ENCODE data around the gene ABHD14A. TPM values are rescaled to one million over a fixed set of nuclear protein-coding genes. Genes with fewer than 3 reads are reported as not detected.

The ABHD14A gene
- polyA plus RNA-seq, 1 of the 3 experiments (the other 2 are of a cell fraction): 31.5 TPM

DNA sequence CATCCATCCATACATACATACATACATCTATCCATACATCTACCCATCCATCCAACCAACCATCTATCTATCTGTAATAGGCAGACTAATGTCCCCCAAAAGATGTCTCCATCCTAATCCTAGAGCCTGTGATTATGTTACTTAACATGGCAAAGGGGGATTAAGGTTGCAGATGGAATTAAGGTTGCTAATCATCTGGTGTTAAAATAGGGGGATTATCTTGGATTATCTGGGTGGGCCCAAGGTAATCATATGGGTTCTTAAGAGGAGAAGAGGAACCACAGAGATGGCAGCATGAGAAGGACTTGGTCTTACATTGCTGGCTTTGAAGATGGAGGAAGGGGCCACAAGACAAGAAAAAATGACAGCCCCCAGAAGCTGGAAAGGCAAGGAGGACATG lies 35.6 kb downstream of the ABHD14A start:
- no peaks in the 10 kb centered on the region for H4K20me1 ChIP-seq (ENCODE audit: insufficient read depth)
- H3F3A ChIP-seq (replicated peaks; ENCODE audit: insufficient read depth): no peaks in the 10 kb centered on the region
- no peaks in the 10 kb centered on the region for H3K9me3 ChIP-seq
- H3K27ac ChIP-seq (ENCODE audit: low read depth in 2 of 2, low read length in 1 of 2): no peak overlapping the region; a peak in 1 of 4 replicates
- no peaks in the 10 kb centered on the region for H3K79me2 ChIP-seq (ENCODE audit: insufficient read depth)
- H3K9me2 ChIP-seq: no peaks in the 10 kb centered on the region
- no peak overlapping the region for H2AFZ ChIP-seq (ENCODE audit: low read depth)
- no peak overlapping the region for H3K4me3 ChIP-seq (ENCODE audit: low read depth in 2 of 2, low read length in 1 of 2)
- DNase-seq: no peak
- no peaks in the 10 kb centered on the region for H3K36me3 ChIP-seq (replicated peaks in 1 of 2; ENCODE audit: control insufficient read depth in 1 of 2, insufficient read depth in 2 of 2, low read length in 1 of 2)
- TF ChIP-seq FOXM1 (IDR thresholded peaks at IDR 0.05; ENCODE audit: low read depth): no peak
- TF ChIP-seq POLR2AphosphoS5 (IDR thresholded peaks at IDR 0.05; ENCODE audit: low read depth, low read length): no peak
- TF ChIP-seq MXI1 (IDR thresholded peaks at IDR 0.05; ENCODE audit: low read depth, low read length): no peak
- TF ChIP-seq NRF1 (IDR thresholded peaks at IDR 0.05; ENCODE audit: low read depth, low read length): no peak
- TF ChIP-seq, protein P1, sequence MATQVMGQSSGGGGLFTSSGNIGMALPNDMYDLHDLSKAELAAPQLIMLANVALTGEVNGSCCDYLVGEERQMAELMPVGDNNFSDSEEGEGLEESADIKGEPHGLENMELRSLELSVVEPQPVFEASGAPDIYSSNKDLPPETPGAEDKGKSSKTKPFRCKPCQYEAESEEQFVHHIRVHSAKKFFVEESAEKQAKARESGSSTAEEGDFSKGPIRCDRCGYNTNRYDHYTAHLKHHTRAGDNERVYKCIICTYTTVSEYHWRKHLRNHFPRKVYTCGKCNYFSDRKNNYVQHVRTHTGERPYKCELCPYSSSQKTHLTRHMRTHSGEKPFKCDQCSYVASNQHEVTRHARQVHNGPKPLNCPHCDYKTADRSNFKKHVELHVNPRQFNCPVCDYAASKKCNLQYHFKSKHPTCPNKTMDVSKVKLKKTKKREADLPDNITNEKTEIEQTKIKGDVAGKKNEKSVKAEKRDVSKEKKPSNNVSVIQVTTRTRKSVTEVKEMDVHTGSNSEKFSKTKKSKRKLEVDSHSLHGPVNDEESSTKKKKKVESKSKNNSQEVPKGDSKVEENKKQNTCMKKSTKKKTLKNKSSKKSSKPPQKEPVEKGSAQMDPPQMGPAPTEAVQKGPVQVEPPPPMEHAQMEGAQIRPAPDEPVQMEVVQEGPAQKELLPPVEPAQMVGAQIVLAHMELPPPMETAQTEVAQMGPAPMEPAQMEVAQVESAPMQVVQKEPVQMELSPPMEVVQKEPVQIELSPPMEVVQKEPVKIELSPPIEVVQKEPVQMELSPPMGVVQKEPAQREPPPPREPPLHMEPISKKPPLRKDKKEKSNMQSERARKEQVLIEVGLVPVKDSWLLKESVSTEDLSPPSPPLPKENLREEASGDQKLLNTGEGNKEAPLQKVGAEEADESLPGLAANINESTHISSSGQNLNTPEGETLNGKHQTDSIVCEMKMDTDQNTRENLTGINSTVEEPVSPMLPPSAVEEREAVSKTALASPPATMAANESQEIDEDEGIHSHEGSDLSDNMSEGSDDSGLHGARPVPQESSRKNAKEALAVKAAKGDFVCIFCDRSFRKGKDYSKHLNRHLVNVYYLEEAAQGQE (IDR thresholded peaks at IDR 0.05; ENCODE audit: low read depth, low read length): no peak
- TF ChIP-seq FOXJ3 (CRISPR knock-in tag; IDR thresholded peaks at IDR 0.05): no peak
- no peak for TF ChIP-seq GABPA (IDR thresholded peaks at IDR 0.05; ENCODE audit: low read depth)
- no peak for TF ChIP-seq SIN3A (IDR thresholded peaks at IDR 0.05; ENCODE audit: borderline replicate concordance, low read depth, low read length)
- no peak for TF ChIP-seq TEAD4 (IDR thresholded peaks at IDR 0.05; ENCODE audit: borderline replicate concordance, insufficient read depth)
- TF ChIP-seq, protein P2, sequence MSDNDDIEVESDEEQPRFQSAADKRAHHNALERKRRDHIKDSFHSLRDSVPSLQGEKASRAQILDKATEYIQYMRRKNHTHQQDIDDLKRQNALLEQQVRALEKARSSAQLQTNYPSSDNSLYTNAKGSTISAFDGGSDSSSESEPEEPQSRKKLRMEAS (IDR thresholded peaks at IDR 0.05; ENCODE audit: low read depth): no peak
- TF ChIP-seq EZH2phosphoT487 (IDR thresholded peaks at IDR 0.05; ENCODE audit: borderline replicate concordance, low read depth): no peak
- TF ChIP-seq, protein P3, sequence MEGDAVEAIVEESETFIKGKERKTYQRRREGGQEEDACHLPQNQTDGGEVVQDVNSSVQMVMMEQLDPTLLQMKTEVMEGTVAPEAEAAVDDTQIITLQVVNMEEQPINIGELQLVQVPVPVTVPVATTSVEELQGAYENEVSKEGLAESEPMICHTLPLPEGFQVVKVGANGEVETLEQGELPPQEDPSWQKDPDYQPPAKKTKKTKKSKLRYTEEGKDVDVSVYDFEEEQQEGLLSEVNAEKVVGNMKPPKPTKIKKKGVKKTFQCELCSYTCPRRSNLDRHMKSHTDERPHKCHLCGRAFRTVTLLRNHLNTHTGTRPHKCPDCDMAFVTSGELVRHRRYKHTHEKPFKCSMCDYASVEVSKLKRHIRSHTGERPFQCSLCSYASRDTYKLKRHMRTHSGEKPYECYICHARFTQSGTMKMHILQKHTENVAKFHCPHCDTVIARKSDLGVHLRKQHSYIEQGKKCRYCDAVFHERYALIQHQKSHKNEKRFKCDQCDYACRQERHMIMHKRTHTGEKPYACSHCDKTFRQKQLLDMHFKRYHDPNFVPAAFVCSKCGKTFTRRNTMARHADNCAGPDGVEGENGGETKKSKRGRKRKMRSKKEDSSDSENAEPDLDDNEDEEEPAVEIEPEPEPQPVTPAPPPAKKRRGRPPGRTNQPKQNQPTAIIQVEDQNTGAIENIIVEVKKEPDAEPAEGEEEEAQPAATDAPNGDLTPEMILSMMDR (IDR thresholded peaks at IDR 0.05): no peak
- TF ChIP-seq, protein P4, sequence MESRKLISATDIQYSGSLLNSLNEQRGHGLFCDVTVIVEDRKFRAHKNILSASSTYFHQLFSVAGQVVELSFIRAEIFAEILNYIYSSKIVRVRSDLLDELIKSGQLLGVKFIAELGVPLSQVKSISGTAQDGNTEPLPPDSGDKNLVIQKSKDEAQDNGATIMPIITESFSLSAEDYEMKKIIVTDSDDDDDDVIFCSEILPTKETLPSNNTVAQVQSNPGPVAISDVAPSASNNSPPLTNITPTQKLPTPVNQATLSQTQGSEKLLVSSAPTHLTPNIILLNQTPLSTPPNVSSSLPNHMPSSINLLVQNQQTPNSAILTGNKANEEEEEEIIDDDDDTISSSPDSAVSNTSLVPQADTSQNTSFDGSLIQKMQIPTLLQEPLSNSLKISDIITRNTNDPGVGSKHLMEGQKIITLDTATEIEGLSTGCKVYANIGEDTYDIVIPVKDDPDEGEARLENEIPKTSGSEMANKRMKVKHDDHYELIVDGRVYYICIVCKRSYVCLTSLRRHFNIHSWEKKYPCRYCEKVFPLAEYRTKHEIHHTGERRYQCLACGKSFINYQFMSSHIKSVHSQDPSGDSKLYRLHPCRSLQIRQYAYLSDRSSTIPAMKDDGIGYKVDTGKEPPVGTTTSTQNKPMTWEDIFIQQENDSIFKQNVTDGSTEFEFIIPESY (IDR thresholded peaks at IDR 0.05; ENCODE audit: borderline replicate concordance, low read depth): no peak
- no peak for TF ChIP-seq MEF2A (IDR thresholded peaks at IDR 0.05; ENCODE audit: borderline replicate concordance, low read depth)
- TF ChIP-seq CHD2 (IDR thresholded peaks at IDR 0.05; ENCODE audit: low read length, partially characterized antibody): no peak
- no peak for TF ChIP-seq TAF1 (IDR thresholded peaks at IDR 0.05; ENCODE audit: borderline replicate concordance, low read depth, low read length)
- TF ChIP-seq, protein P5, sequence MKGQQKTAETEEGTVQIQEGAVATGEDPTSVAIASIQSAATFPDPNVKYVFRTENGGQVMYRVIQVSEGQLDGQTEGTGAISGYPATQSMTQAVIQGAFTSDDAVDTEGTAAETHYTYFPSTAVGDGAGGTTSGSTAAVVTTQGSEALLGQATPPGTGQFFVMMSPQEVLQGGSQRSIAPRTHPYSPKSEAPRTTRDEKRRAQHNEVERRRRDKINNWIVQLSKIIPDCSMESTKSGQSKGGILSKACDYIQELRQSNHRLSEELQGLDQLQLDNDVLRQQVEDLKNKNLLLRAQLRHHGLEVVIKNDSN (IDR thresholded peaks at IDR 0.05; ENCODE audit: borderline replicate concordance, low read depth): no peak
- TF ChIP-seq EP300 (IDR thresholded peaks at IDR 0.05; ENCODE audit: borderline replicate concordance in 1 of 2, low read depth in 1 of 2, low read length in 1 of 2): no peak
- TF ChIP-seq RCOR1 (IDR thresholded peaks at IDR 0.05; ENCODE audit: low read length): no peak
- H3K9ac ChIP-seq: no peak overlapping the region
- no peaks in the 10 kb centered on the region for H3K27me3 ChIP-seq (ENCODE audit: insufficient read depth)
- no peak overlapping the region for H3K4me2 ChIP-seq
- CTCF ChIA-PET: interaction anchor here (3.6 to 24.7 kb wide), 2 partner anchors 37 to 39 kb away, joined by 12 to 983 read pairs; partner anchors contain the start of genes ABHD14A, ABHD14B and DUSP7
- POLR2A ChIA-PET: no interaction called here
- H3K4me1 ChIP-seq (ENCODE audit: control insufficient read depth in 1 of 2, insufficient read depth in 2 of 2, low read depth in 1 of 2, low read length in 1 of 2): peaks cover 11 to 54% of the 10 kb centered on the region in 2 experiments; a peak in 3 of 4 replicates

Data from SK-N-SH (cell line).